Mesenteric fat pad (tissue), 1 donor: ENCODE data around the gene CASP2. TPM values are rescaled to one million over a fixed set of nuclear protein-coding genes. Genes with fewer than 3 reads are reported as not detected.
"Not testable (repeated sequence)": the region's sequence is repeated elsewhere in the genome, so short reads cannot be mapped to it uniquely, and the experiment has no call there.

ENCODE experiments used
- DNase-seq: peaks from one replicate; pipeline ENCODE4 v3.0.0-alpha.2; 2020; ENCODE audit warnings: low spot score
- total RNA-seq: library from RNA; stranded (reverse); fragmentation: NEBNext Ultra II Directional; extraction: Animal tissue kit (Norgen Biotek cat#: 25700); gene quantifications from one replicate; pipeline ENCODE4 v1.2.1, GENCODE V29; 2021
- donor health status: DM: yes; HTN: yes; CAD: no.

Gene CASP2
- total RNA-seq, 1 donor from 2014 or later, result 19.0 TPM

DNA sequence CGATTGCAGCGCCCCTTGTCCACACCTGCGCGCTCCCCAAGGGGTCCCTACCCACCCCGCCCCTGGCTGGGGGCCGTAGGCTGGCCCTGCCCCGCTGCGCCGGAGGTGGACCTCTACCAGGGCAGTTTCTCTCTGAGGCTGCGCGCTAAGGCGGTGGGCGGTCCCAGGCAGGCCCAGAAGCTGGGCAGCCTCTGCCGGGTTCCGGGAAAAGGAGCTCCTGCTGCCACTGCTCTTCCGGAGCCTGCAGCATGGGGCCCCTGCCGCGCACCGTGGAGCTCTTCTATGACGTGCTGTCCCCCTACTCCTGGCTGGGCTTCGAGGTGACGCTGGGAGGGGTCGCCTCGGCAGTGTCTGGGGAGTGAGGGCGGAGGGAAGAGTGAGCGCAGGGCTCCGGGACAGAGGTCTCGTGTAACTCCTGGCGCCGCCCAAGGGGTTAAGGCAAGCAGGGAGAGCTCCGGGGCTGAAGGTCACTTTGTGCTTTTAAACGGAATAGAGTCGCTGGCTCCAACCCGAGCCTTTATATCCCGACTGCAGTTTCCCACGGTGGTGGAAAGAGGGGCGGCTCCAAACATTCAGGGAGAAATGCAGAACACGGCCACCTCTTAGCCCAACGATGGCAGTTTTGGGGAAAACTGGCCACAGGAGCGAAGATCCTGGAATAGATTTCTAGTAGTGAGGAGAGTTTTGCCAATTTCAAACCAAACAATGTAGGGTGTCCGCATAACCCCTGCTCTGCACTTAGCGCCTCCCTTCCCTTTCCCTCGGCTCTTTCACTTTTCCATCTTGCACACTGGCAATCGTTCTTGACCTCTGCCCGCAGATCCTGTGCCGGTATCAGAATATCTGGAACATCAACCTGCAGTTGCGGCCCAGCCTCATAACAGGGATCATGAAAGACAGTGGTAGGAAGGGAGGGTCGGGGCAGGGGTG, 24.6 kb upstream of the CASP2 start, which contains the start of gene GSTK1:
TSS of gene GSTK1 (plus strand) at position 176 of the 930 bp plus-strand sequence. CDS start at position 249, 73 bp downstream.
- peak; percentile 96 for DNase-seq

GRCh38 chr7:143264196-143264568, 24.0 kb upstream of the CASP2 start:
- DNase-seq, result not testable (repeated sequence)

DNA sequence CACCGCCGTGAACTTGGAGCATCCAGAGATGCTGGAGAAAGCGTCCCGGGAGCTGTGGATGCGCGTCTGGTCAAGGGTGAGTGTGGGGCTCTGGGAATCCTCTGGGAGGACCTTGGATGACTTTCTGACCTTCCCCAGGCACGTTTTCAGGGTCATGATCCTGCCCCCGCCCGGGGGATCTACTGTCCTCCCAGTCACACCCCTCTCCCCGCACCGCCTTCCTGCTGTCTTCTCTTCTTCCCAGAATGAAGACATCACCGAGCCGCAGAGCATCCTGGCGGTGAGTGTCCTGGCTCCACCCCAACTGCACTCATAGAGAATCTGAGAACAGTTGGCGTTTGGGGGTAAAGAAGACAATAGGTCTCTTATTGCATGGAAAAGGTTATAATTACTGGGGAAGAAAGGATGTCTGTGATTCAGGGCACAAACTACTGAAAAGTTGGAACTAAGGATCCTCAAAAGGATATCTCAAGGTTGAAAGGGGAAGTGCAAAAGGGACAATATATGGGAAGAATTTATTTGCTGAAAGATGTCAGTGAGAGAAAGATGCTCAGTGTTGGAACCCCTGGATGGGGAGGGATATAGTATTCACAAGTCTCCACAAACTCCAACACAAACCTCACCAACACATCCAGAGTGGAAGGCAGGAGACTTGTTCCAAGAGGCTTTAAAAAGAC, 23.0 kb upstream of the CASP2 start:
- no peak for DNase-seq

GRCh38 chr7:143269251-143269650, 18.9 kb upstream of the CASP2 start:
- DNase-seq, result no peak

DNA sequence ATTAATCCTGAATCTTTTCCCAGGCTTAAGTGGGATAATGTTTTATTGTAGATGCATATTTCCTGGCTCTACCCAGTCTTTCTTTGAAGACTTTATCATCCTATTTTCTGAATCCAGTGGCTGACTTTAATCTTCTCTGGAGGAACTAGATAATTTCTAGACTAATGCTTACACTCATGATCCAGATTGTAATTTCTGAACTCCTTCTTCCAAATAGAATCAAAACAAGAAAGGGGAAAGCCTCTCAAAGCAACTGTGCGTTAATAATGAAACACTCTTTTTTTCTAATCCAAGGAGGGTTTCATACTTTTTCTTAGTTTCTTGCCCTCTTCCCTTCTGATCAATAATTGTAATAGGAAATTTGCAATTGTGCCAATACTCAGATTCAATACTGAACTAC, 16.9 kb upstream of the CASP2 start:
- DNase-seq, result no peak

GRCh38 chr7:143272871-143273270, 15.3 kb upstream of the CASP2 start:
- DNase-seq, result no peak

DNA sequence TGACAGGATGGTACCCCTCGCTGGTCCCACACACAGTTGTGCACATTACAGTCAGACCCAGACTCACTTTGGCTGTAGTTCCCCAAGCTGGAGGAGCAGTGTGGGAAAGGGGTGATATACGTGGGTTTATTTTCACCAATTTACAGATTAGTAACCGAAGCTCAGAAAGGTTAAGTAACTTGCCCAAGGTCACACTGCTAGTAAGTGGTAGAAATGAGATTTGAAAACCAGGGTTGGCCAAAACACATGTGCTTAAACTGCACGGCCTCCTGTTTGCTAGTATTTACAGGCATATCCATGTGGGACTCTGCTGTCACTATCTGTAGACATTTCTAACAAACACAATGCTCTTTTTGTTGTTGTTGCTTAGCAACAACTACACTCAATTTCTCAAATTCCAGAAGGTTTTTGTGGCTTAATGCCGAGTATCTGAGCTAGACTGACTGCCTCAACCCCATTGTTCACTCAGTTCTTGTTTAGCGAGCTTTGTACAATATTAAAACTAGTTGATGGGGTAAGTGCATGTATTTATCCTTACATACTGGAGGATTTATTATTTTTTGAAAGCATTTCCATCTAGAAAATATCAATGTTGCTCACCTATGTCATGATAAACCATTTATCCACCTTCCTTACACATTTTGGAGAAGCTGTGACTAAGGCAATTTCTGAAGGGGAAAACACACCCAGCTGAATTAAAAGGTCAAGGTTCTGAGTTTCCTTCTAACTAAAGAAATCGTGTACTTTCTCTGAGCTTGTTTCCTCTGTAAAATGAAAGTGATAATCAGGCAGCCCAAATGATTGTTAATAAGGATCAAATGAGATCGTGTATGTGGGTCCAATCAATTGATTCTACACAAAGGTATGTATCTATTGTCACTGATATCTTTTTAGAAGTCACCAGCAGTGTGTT, 8.7 kb upstream of the CASP2 start:
- no peak for DNase-seq

GRCh38 chr7:143280160-143280559, 8.0 kb upstream of the CASP2 start:
- DNase-seq, result no peak

GRCh38 chr7:143280566-143280965, 7.6 kb upstream of the CASP2 start:
- DNase-seq, result no peak

DNA sequence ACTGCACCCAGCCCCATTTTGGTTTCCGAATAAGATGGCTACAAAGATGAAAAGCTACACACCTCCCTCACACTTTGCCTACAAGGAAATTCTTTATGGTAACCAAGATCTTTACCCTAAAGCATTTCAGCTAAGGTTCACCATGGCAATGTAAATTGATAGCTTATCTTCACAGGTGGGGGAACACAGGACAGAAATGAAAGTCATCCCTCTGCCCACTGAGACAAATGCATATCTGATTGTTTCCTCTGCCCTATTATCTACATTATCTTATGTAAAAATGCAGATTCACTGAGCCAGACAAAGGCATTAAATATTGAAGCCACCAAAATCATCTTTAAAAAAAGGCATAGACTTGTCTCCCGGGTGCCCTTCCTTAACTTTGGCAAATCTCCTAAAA, 6.6 kb upstream of the CASP2 start:
- DNase-seq, result no peak

- no peak for DNase-seq
These were observed 6.0 kb upstream of the CASP2 start for GRCh38 chr7:143282124-143282523.

DNA sequence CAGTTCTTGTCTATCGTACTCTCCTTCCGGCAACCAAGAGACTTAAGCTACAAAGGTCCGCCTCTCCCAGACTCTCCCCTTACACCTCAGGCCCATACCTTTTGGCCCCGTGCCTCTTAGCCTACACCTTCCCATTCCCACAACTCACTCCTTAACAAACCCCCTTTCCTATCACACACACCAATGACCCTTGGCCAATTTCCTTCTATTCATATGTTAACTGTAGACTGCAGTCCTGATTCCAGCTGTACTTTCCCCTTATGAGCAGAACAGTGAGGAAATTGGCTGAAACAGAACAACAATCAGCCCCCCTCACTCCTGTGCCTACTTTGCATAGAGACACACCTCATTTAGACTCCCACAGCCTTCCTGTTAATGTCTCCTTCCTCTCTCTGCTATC, 4.8 kb upstream of the CASP2 start:
- DNase-seq, result no peak

DNA sequence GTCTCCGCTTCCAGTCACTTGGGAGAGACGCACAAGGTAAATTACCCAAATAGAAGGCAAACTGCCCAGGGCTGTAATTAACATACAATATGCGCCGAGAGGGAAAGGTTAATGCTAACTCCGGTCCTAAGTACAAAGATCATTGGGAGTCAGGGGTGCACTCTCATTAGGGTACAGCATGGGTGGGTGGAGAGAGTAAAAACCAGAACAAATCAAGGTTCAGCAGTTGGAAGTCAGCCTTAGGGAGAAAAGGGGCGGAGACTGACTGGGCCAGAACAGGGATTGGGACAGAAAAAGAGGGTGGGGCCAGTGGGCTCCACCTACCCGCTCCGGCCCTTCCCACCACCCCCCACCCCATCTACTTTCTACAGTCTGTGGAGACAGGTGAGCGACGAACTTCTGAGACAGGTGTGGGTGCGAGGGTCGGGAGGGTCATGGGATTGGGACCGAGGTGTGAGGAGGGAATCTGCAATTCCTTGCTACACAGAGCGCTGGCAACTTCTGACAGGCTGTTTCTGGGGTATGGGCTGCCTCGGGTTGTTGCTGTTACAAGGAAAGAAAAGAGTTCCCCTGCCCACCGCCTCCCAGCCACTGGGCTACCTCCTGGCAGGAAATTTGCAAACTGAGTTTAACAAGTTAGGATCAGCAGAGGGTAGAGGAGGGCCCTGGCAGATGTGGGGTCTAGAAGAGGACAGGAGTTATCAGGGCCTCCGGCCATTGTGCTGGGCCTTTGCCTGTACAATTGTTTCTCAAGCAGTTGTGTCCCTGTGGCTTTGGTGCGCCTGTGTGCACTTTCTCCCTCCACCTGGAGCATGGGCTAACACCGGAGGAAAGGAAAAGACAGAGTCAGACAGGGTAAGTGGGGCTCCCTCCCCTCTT, 3.3 kb upstream of the CASP2 start, which contains the start of gene TMEM139:
TSS of gene TMEM139 (plus strand) at position 368 of the 879 bp plus-strand sequence. CDS start 1,000 bp downstream, outside the sequence.
- no peak for DNase-seq

DNA sequence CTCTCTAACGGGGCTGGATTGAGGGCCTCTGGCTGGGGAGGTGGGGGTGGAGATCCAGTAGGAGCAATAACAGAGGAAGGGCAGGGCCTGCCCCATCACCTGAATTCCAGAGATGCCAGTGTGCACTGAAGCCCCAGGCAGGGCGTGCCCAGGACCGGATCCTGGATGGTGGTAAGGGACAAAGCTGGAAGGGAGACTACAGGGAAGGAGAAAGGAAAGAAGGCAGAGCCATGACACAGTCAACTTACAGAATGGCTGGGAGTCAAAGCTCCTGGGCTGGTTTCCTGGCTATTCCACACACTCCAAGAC, 2.7 kb upstream of the CASP2 start:
- DNase-seq, result no peak

GRCh38 chr7:143285806-143286521, 2.2 kb upstream of the CASP2 start:
- no peak for DNase-seq

DNA sequence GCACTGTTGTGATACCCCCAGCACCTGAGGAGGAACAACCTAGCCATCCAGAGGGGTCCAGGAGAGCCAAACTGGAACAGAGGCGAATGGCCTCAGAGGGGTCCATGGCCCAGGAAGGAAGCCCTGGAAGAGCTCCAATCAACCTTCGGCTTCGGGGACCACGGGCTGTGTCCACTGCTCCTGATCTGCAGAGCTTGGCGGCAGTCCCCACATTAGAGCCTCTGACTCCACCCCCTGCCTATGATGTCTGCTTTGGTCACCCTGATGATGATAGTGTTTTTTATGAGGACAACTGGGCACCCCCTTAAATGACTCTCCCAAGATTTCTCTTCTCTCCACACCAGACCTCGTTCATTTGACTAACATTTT, 1.6 kb upstream of the CASP2 start:
- DNase-seq, result no peak

- DNase-seq, result no peak
These were observed 714 bp upstream of the CASP2 start for GRCh38 chr7:143287339-143287934.

- DNase-seq, result no peak
These were observed 685 bp downstream of the CASP2 start for GRCh38 chr7:143288836-143289235.

- DNase-seq, result no peak
These were observed 1.3 kb downstream of the CASP2 start for GRCh38 chr7:143289421-143289820.
